Measurements from ENCODE around the gene TMEM245. TPM values are rescaled to one million over a fixed set of nuclear protein-coding genes. Genes with fewer than 3 reads are reported as not detected.

The TMEM245 gene
- total RNA-seq, 1 experiment from 2014 or later, result 23.7 TPM

GRCh38 chr9:109037946-109038715 lies 81.6 kb downstream of the TMEM245 start:
- Histone ChIP-seq H3K9me2 (replicated peaks; ENCODE audit: low read length) (no peaks in the 10 kb centered on the region), H3K36me3 (ENCODE audit: low read depth, low read length) (peaks cover 8% of the 10 kb centered on the region; the same call in 1 of the 2 replicates), H3K9me3 (ENCODE audit: low read length) (no peaks in the 10 kb centered on the region), H4K20me1 (ENCODE audit: low read length) (0 out of 2 replicates have a peak, but pooled peaks cover 3% of the 10 kb centered on the region), H3K79me2 (ENCODE audit: low read length) (peaks cover 7% of the 10 kb centered on the region; the same call in 1 of the 2 replicates), H3K4me3 (ENCODE audit: low read length) (no peak overlapping the region), H3K4me1 (ENCODE audit: insufficient read depth, low read length) (peaks cover 65% of the 10 kb centered on the region), H3K4me2 (ENCODE audit: low read length) (no peak overlapping the region), H2AFZ (ENCODE audit: low read length) (no peak overlapping the region), H3K9ac (ENCODE audit: low read length) (no peak overlapping the region), H3K27ac (ENCODE audit: low read length) (no peak overlapping the region), H3F3A (ENCODE audit: low read length, unreplicated experiment) (peaks cover 11% of the 10 kb centered on the region), H3K27me3 (ENCODE audit: low read length) (no peaks in the 10 kb centered on the region)
- intact Hi-C loops (cut with micrococcal nuclease), result loop anchor here (10.0 kb wide), 1 partner anchor 83 kb away; no protein-coding TSS in a partner anchor
- BruUV-seq (replicated peaks), result no TSS peak
- peak; percentile 67 for DNase-seq
- POLR2A ChIA-PET (ENCODE audit: unreplicated experiment), result no interaction called here
- TF ChIP-seq EZH2 (IDR thresholded peaks at IDR 0.05; ENCODE audit: low read length, unreplicated experiment) (no peak), EZH2phosphoT487 (IDR thresholded peaks at IDR 0.05; ENCODE audit: borderline replicate concordance, low read length) (no peak), CTCF (conservative IDR thresholded peaks at IDR 0.05; ENCODE audit: low read depth, low read length) (no peak)
- CTCF ChIA-PET, result no interaction called here
- ATAC-seq, result no peak

DNA sequence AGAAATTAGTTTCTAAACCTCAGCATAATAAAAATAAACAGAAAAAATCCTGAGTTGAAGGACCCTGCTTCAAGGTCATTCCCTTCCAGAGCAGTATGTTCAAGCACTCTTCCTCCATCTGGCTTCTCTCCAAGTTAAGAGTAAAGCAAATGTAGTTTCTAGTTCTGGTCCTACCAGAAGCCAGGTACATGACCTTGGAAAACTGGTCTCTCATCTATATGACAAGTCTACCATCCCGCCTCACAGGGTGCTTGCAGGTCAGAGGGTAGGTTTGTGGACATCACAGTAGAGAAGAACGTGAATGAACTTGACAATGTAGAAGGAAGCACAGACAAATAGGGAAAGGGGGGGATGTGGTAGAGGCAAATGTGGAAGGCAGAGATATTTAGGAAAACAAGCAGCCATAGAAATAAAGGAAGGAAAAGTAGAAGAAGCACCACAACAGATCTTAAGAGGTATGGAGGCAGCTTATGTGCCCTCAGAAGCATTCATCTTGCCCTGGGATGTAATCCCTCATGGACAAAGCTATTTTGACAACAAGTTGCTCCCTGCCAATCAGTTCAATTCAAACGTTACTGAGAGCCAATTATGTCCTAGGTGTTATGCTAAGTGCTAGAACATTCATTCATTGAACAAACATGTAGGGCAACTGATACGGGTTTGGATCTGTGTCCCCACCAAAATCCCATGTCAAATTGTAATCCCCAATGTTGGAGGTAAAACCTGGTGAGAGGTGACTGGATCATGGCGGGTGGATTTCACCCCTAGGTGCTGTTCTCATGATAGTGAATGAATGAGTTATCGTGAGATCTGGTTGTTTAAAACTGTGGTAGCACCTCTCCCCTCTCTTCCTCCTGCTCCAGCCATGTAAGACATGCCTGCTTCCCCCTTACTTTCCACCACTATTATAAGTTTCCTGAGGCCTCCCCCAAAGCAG lies 82.7 kb downstream of the TMEM245 start:
- peak overlapping the region; percentile 78 for H3K27ac ChIP-seq (ENCODE audit: low read length)
- H3K36me3 ChIP-seq (ENCODE audit: low read depth, low read length), result peaks cover 7% of the 10 kb centered on the region; the same call in 1 of the 2 replicates
- TF ChIP-seq CTCF (conservative IDR thresholded peaks at IDR 0.05; ENCODE audit: low read depth, low read length), result no peak
- no peak for TF ChIP-seq EZH2 (IDR thresholded peaks at IDR 0.05; ENCODE audit: low read length, unreplicated experiment)
- TF ChIP-seq EZH2phosphoT487 (IDR thresholded peaks at IDR 0.05; ENCODE audit: borderline replicate concordance, low read length), result no peak
- peaks cover 8% of the 10 kb centered on the region; the same call in 1 of the 2 replicates for H3K79me2 ChIP-seq (ENCODE audit: low read length)
- 0 out of 2 replicates have a peak, but pooled peaks cover 3% of the 10 kb centered on the region for H4K20me1 ChIP-seq (ENCODE audit: low read length)
- no peak overlapping the region for H3K4me3 ChIP-seq (ENCODE audit: low read length)
- no peak for ATAC-seq
- H3K9me2 ChIP-seq (replicated peaks; ENCODE audit: low read length), result no peaks in the 10 kb centered on the region
- H3K9ac ChIP-seq (ENCODE audit: low read length), result no peak overlapping the region
- H3K27me3 ChIP-seq (ENCODE audit: low read length), result no peaks in the 10 kb centered on the region
- DNase-seq, result no peak
- BruUV-seq (replicated peaks), result no TSS peak
- H3F3A ChIP-seq (ENCODE audit: low read length, unreplicated experiment), result peaks cover 11% of the 10 kb centered on the region
- intact Hi-C loops (cut with micrococcal nuclease), result loop anchor here (10.0 kb wide), 1 partner anchor 82 kb away; no protein-coding TSS in a partner anchor
- no peaks in the 10 kb centered on the region for H3K9me3 ChIP-seq (ENCODE audit: low read length)
- peak overlapping the region; percentile 69 for H3K4me2 ChIP-seq (ENCODE audit: low read length)
- ChIA-PET CTCF (interaction anchor here (0.5 kb wide), 1 partner anchor 206 kb away, joined by 3 read pairs; no protein-coding TSS in a partner anchor), POLR2A (ENCODE audit: unreplicated experiment) (no interaction called here)
- no peak overlapping the region for H2AFZ ChIP-seq (ENCODE audit: low read length)
- H3K4me1 ChIP-seq (ENCODE audit: insufficient read depth, low read length), result peaks cover 67% of the 10 kb centered on the region

Data from PC-3 (cell line).